GM21723 (cell line): Measurements from ENCODE around the gene OR2L13.
"Not testable (repeated sequence)": the region's sequence is repeated elsewhere in the genome, so short reads cannot be mapped to it uniquely, and the experiment has no call there.

Experiments used
- ATAC-seq: cut with Tn5 transposase; IDR thresholded peaks from one replicate; pipeline ENCODE4 v1.9.1; 2021; ENCODE audit warnings: mild to moderate bottlenecking, moderate library complexity; ENCODE audit not compliant: unreplicated experiment

The OR2L13 gene

GRCh38 chr1:248094884-248095283 lies at the start of gene OR2L13:
TSS of gene OR2L13 (plus strand) at chr1:248095184. CDS start at chr1:248099376, 4,192 bp downstream.
- ATAC-seq = no peak

- ATAC-seq = no peak
Measured at GRCh38 chr1:248045209-248045608, 49.8 kb upstream of the OR2L13 start.

GRCh38 chr1:248046536-248046935 lies 48.4 kb upstream of the OR2L13 start, which contains the start of gene OR2L3:
TSS of gene OR2L3 (plus strand) at chr1:248046836. CDS start at chr1:248060682, 13,846 bp downstream.
- ATAC-seq = no peak

GRCh38 chr1:248047008-248047407 lies 48.0 kb upstream of the OR2L13 start:
- ATAC-seq = no peak

- no peak for ATAC-seq
Measured at GRCh38 chr1:248054671-248055070, 40.3 kb upstream of the OR2L13 start.

- no peak for ATAC-seq
Measured at GRCh38 chr1:248055261-248055660, 39.7 kb upstream of the OR2L13 start.

GRCh38 chr1:248065071-248065470 lies 29.9 kb upstream of the OR2L13 start:
- ATAC-seq = no peak

GRCh38 chr1:248065604-248066003 lies 29.4 kb upstream of the OR2L13 start:
- ATAC-seq = no peak

- not testable (repeated sequence) for ATAC-seq
Measured at GRCh38 chr1:248083864-248084263, 11.1 kb upstream of the OR2L13 start.

- no peak for ATAC-seq
Measured at GRCh38 chr1:248098529-248098928, 3.5 kb downstream of the OR2L13 start.

GRCh38 chr1:248102847-248103246 lies 7.9 kb downstream of the OR2L13 start:
- ATAC-seq = no peak

- no peak for ATAC-seq
Measured at GRCh38 chr1:248111157-248111556, 16.2 kb downstream of the OR2L13 start.

GRCh38 chr1:248114890-248115289 lies 19.9 kb downstream of the OR2L13 start:
- ATAC-seq = no peak

- ATAC-seq = no peak
Measured at GRCh38 chr1:248127653-248128052, 32.7 kb downstream of the OR2L13 start.

GRCh38 chr1:248136811-248137210 lies 41.8 kb downstream of the OR2L13 start:
- ATAC-seq = no peak

GRCh38 chr1:248140846-248141245 lies 45.9 kb downstream of the OR2L13 start:
- ATAC-seq = no peak

- no peak for ATAC-seq
Measured at GRCh38 chr1:248143311-248143710, 48.3 kb downstream of the OR2L13 start.

GRCh38 chr1:248144513-248145198 lies 49.7 kb downstream of the OR2L13 start, which contains the start of gene OR2M5:
TSS of gene OR2M5 (plus strand) at chr1:248145148. CDS start at chr1:248145148, 0 bp downstream.
- no peak for ATAC-seq
